COLO668 (cell line): ENCODE measurements around the gene SYNE2.

ENCODE experiments used
- DNase-seq: peaks from one replicate; lab custom pipeline; 2025; ENCODE audit not compliant: unreplicated experiment; lab: John Stamatoyannopoulos, UW

Gene SYNE2

DNA sequence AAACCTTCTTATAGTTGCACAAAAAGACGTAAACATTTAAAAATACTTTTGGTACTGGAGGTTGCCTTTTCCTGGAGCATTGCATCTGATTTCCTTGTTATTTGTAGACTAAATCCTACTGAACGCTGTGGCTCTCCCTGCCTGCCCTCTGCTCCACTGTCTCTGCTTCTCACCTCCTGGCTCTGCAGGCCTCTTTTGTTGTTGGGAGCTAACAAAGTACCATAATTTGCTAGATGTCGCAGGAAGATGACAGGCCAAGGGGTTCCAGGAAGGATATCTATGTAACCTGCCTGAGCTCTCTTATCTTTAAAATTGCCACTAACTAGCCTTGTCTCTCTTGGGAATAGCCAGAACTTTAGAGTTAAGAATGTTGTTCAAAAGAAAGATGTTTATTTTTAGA, 21.4 kb downstream of the SYNE2 start:
- no peak for DNase-seq

- DNase-seq: no peak
Observed at GRCh38 chr14:63875311-63875710, 22.5 kb downstream of the SYNE2 start.

- no peak for DNase-seq
Observed at GRCh38 chr14:63877550-63877939, 24.7 kb downstream of the SYNE2 start.

DNA sequence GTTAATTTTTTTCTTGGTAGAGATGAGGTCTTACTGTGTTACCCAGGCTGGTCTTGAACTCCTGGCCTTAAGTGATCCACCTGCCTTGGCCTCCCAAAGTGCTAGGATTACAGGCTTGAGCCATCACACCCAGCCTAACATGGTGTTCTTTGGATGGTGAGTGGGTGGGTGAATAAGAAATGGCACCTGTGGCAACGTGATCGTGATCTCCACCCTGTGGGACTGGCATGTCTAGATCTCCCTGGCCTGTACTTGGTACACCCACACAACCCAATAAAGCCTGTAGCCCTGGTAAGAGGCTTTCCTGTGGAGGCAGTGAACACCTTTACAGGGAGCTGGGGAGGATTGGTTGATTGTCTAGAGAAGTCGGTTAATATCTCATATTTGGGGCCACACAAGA, 25.2 kb downstream of the SYNE2 start:
- no peak for DNase-seq

DNA sequence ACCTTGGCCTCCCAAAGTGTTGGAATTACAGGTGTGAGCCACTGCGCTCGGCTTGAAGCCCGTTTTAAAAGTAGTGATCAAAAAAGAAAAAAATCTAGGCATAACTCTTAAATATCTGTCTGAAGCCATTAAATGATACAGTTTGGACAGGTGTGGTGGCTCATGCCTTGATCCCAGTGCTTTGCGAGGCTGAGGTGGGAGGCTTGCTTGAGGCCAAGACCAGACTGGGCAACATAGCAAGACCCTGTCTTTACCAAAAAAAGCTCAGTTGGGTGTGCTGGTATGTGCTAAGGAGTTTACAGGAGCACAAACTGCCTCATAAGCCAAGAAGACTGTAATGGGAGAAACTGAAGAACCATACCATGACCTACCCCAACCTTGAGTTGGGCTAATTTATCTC, 26.0 kb downstream of the SYNE2 start:
- DNase-seq: no peak

- DNase-seq: no peak
Observed at GRCh38 chr14:63881926-63882325, 29.1 kb downstream of the SYNE2 start.

DNA sequence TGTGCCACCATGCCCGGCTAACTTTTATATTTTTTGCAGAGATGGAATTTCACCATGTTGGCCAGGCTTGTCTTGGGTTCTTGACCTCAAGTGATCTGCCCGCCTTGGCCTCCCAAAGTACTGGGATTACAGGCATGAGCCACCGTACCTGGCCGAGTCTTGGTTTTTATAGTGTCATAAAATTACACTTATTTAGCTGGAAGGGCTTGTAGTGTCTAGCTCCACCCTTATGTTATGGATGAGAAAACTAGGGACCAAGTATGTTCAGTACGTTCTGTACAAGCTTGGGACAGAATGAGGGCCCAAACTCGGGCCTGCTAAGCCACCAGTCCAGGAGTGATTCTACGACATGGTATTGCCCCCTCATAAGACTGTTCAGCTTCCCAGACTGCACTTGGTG, 35.1 kb downstream of the SYNE2 start:
- no peak for DNase-seq

- no peak for DNase-seq
Observed at GRCh38 chr14:63890553-63890952, 37.7 kb downstream of the SYNE2 start.

DNA sequence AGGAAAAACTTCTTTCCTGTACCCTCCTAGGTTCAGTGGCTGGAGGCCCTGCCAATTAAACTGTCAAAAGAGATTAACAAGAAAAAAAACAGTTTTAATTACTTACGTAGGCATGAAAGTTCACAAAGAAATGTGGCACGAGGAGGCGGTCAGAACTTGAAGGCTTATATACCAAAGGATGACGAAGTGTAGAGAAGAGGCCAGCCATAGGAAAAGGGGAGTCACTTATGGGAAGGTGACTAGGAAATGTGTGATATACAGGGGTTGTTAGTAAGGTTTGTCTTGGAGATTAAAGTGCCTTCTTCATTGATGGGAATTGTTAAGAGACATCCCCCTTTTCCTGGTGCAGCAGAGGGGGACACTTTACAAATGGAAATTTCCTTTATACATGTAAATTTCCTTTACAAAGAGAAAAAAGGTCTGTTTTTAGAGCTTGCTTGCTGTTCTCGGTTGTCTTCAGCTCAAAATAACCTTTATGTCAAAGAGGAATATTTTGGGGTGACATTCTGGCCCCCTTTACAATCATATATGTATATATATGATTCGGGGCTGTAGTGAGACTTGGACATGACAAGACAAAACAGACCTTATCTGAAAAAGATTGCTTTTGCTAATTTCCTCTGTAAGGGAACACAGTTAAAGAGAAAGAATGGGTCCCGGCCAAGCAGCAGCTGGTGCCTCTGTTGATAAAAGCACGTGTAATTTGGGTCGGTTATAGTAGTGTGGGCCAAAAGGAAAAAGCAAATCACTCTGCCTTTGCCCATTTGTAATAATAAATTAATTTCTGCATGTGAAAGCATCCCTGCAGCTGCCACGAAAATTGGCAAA, 38.6 kb downstream of the SYNE2 start:
- DNase-seq: no peak

GRCh38 chr14:63892265-63892664, 39.5 kb downstream of the SYNE2 start:
- DNase-seq: no peak

DNA sequence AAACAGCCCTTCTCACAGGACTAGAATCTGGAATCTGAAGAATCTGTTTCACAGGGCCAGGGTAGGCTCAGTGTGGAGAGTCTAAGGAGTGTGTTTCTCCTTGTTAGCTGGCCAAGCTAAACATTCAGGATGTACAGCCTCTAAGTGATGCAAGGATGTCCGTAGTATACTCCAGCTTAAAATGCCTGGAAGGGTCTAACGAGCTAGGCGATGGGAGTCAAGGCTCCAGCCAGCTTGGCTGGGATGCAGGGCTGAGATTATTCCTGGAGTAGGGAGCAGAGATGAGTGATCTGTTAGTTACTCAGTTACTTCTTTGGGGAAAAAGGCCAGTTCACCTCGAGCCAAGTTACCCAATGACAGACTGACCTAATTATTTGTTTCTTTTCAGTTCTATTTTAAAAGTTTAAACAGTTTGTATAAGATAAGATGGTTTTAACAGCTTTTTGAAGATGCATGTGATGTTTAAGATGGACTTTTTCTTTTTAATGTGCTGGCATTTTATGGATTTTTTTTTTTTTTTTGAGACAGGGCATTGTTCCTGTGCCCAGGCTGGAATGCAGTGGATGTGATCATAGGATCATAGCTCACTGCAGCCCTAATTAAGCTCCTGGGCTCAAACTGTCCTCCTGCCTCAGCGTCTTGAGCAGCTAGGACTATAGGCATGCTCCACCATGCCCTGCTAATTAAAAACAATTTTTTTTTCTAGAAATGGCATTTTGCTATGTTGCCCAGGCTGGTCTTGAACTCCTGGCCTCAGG, 41.1 kb downstream of the SYNE2 start:
- DNase-seq: no peak

- peak; percentile 42 for DNase-seq
Observed at GRCh38 chr14:63895510-63895909, 42.7 kb downstream of the SYNE2 start.

GRCh38 chr14:63896278-63896720, 43.5 kb downstream of the SYNE2 start:
- peak; percentile 56 for DNase-seq

- DNase-seq: no peak
Observed at GRCh38 chr14:63897721-63898163, 44.9 kb downstream of the SYNE2 start.

GRCh38 chr14:63899953-63900352, 47.1 kb downstream of the SYNE2 start:
- DNase-seq: no peak

- DNase-seq: no peak
Observed at GRCh38 chr14:63901434-63902085, 48.8 kb downstream of the SYNE2 start.

DNA sequence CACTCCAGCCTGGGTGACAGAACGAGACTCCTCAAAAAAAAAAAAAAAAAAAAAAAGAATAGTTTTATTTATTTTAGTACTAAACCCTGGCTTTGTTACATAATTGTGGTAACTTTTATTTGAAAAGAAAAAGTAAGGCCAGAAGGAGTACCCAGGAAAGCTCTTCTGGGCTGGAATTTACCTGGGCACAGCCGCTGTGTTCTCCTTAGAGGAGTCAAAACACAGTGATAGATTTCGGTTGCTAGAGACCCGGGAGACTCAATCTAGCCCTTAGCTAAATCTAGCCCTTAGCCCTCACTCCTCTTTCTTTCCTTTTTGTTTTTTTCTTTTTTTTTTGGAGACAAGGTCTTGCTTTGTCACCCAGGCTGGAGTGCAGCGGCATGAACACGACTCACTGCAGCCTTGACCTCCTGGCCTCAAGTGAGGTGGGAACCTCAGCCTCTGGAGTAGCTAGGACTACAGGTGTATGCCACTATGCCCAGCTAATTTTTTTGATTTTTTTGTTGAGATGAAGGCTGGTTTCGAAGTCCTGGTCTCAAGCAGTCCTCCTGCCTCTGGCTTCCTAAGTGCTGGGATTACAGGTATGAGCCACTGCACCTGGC, 49.7 kb downstream of the SYNE2 start:
- no peak for DNase-seq

DNA sequence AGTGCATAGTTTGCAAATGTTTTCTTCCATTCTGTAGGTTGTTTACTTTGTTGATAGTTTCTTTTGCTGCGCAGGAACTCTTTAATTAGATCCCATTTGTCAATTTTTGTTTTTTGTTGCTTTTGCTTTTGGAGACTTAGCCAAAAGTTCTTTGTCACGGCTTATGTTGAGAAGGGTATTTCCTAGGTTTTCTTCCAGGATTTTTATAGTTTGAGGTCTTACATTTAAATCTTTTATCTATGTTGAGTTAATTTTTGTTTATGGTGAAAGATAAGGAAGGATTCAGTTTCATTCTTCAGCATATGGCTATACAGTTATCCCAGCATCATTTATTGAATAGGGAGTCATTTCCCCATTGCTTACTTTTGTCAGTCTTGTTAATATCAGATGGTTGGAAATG, 51.9 kb downstream of the SYNE2 start:
- no peak for DNase-seq

DNA sequence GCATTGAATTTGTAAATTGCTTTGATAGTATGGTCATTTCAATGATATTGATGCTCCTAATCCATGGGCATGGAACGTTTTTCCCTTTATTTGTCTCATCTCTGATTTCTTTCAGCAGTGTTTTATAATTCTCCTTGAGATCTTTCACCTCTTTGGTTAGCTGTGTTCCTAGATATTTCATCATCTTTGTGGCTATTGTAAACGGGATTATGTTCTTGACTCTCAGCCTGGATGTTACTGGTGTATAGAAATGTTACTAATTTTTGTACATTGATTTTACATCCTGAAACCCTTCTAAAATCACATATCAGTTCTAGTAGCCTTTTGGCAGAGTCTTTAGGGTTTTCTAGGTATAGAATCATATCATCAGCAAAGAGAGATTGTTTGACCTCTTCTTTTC, 52.6 kb downstream of the SYNE2 start:
- no peak for DNase-seq

DNA sequence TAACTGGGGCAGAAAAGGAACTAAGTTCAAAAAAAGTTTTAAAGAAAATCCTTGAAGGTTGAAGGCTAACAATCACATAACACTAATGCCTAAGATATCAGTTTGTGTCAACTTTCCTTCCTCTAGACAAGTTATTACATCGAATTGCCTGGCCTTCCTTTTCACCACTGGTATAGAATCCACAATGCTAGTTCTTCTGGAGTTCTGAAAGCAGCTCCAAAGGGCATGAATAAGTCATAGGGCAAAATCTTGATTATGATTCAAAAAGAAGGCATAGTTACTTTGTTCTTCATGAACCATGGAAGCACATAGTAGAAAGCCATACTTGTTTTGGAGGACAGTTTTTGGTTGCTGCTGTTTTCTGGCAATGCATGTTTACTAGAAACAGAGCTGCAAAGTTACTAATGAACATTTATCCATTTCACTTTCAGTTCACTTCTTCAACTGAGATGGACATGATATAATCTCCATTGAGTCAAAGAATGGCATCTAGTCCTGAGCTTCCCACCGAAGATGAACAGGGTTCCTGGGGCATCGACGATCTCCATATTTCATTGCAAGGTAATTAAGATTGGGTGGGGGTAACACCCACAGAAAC, 56.0 kb downstream of the SYNE2 start:
- DNase-seq: no peak

- DNase-seq: no peak
Observed at GRCh38 chr14:63909984-63910383, 57.2 kb downstream of the SYNE2 start.
